Sigmoid colon (tissue), 4 donors: ENCODE data around the gene SIVA1.

Experiments used
- CTCF ChIP-seq, 4 experiments: fragments of 450-650 bp in 3 of 4; fragments of 200-600 bp in 1 of 4; IDR thresholded peaks; one replicate each; pipeline ENCODE4 v1.5.1; 2016 to 2019; ENCODE audit warnings: antibody characterized with exemption in 4 of 4, mild to moderate bottlenecking in 3 of 4, moderate library complexity in 2 of 4
- EP300 ChIP-seq, 4 donors: sonication (generic); formaldehyde crosslinking; IDR thresholded peaks; one replicate each; pipeline ENCODE4 v1.6.1; 2017; ENCODE audit warnings: antibody characterized with exemption in 4 of 4
- POLR2A ChIP-seq, 2 donors: fragments of 450-650 bp; IDR thresholded peaks; one replicate each; pipeline ENCODE4 v1.6.1; 2016; ENCODE audit warnings: antibody characterized with exemption in 2 of 2, mild to moderate bottlenecking in 2 of 2, moderate library complexity in 2 of 2
- POLR2AphosphoS5 ChIP-seq, 4 donors: sonication (generic); formaldehyde crosslinking; IDR thresholded peaks; one replicate each; pipeline ENCODE4 v1.6.1; 2017; ENCODE audit warnings: antibody characterized with exemption in 4 of 4

- no peak for TF ChIP-seq CTCF (IDR thresholded peaks at IDR 0.05)
- TF ChIP-seq POLR2A (IDR thresholded peaks at IDR 0.05) = no peak
- no peak for TF ChIP-seq EP300 (IDR thresholded peaks at IDR 0.05)
- TF ChIP-seq POLR2AphosphoS5 (IDR thresholded peaks at IDR 0.05) = no peak
Observed at GRCh38 chr14:104787736-104788135, 34.8 kb downstream of the SIVA1 start.
